ENCODE results near the gene PCNP. TPM values are rescaled to one million over a fixed set of nuclear protein-coding genes. Genes with fewer than 3 reads are reported as not detected.
A peak's percentile ranks its signal among the peaks of the same experiment; 100 is the strongest.
"Not testable (repeated sequence)": the region's sequence is repeated elsewhere in the genome, so short reads cannot be mapped to it uniquely, and the experiment has no call there.

Gene PCNP
- total and polyA plus RNA-seq, 9 of the 15 experiments (the other 6 are each of a cell fraction or from before 2014, with no cell fraction given): 54.3 to 170 (median 150) TPM

GRCh38 chr3:101611023-101611422 lies 37.0 kb downstream of the PCNP start (continued):
- TF ChIP-seq GMEB1 (CRISPR knock-in tag; IDR thresholded peaks at IDR 0.05): no peak
- no peak for TF ChIP-seq SRSF1 (IDR thresholded peaks at IDR 0.05; ENCODE audit: low read depth, low read length)
- no peak for TF ChIP-seq CTCF (IDR thresholded peaks at IDR 0.05 in 2 of 3, conservative IDR thresholded peaks at IDR 0.05 in 1 of 3; ENCODE audit: insufficient read depth in 2 of 3, low read depth in 1 of 3, low read length in 3 of 3)
- TF ChIP-seq WHSC1 (IDR thresholded peaks at IDR 0.05; ENCODE audit: low read length): no peak
- no peak for TF ChIP-seq ZNF444 (CRISPR knock-in tag; IDR thresholded peaks at IDR 0.05)
- no peak for TF ChIP-seq ZNF217 (CRISPR knock-in tag; IDR thresholded peaks at IDR 0.05)
- TF ChIP-seq BHLHE40 (IDR thresholded peaks at IDR 0.05; ENCODE audit: low read length): no peak
- TF ChIP-seq ZHX1 (conservative IDR thresholded peaks at IDR 0.05; ENCODE audit: low read length): no peak
- no peak for TF ChIP-seq ZNF644 (tag; IDR thresholded peaks at IDR 0.05; ENCODE audit: low read depth)
- no peak for TF ChIP-seq PREB (CRISPR knock-in tag; IDR thresholded peaks at IDR 0.05)
- TF ChIP-seq ZKSCAN8 (CRISPR knock-in tag; IDR thresholded peaks at IDR 0.05): no peak

- H3K79me2 ChIP-seq (ENCODE audit: control insufficient read depth, insufficient read depth, low read length); in situ Hi-C loops (cut with MboI); H3K9me3 ChIP-seq (replicated peaks; ENCODE audit: control insufficient read depth, insufficient read depth, low read depth, low read length); H3K4me1 ChIP-seq (replicated peaks in 1 of 2; ENCODE audit: control insufficient read depth in 2 of 2, insufficient read depth in 2 of 2, low read length in 2 of 2); H3K27me3 ChIP-seq (ENCODE audit: control insufficient read depth in 2 of 2, insufficient read depth in 2 of 2, low read length in 2 of 2); FAIRE-seq; ATAC-seq; H3K9me1 ChIP-seq (ENCODE audit: control insufficient read depth, insufficient read depth, low read length); H3K9ac ChIP-seq (ENCODE audit: insufficient read depth in 1 of 2, low read depth in 2 of 2, low read length in 2 of 2); H3K4me3 ChIP-seq; H3K4me2 ChIP-seq (ENCODE audit: insufficient read depth, low read length); H2AFZ ChIP-seq (ENCODE audit: low read depth, low read length); intact Hi-C loops (cut with micrococcal nuclease); DNase-seq (ENCODE audit: extremely low read depth in 1 of 4, low spot score in 3 of 4); H3K27ac ChIP-seq (ENCODE audit: extremely low read depth, low read depth, low read length); CTCF ChIA-PET (ENCODE audit: low intra/inter-chr PET ratio); H4K20me1 ChIP-seq (replicated peaks; ENCODE audit: control insufficient read depth, insufficient read depth, low read length): not testable (repeated sequence)
- H3K36me3 ChIP-seq (ENCODE audit: control insufficient read depth, insufficient read depth, low read length): peaks cover 18% of the 10 kb centered on the region; the same call in 2 of the 3 replicates
- POLR2A ChIA-PET: interaction anchor here (1.0 to 1.6 kb wide), 3 partner anchors 10 to 17 kb away, joined by 3 to 5 read pairs (median 4); no protein-coding TSS in a partner anchor
- WGBS (ENCODE audit: insufficient coverage, low coverage, missing lambda C conversion rate): 92% methylated on average over 7 of the region's 9 CpGs
- TSS peak; percentile 6 for BruUV-seq (replicated peaks)
Measured at GRCh38 chr3:101613014-101613413, 39.0 kb downstream of the PCNP start.

All from K562 (cell line).